Caco-2 (cell line): ENCODE data around the gene STUM. TPM values are rescaled to one million over a fixed set of nuclear protein-coding genes. Genes with fewer than 3 reads are reported as not detected.

Experiments used
- BruUV-seq: library from RNA; stranded (reverse); fragments of 400-500 nt; replicated peaks from 2 replicates; lab custom pipeline; 2021; lab: Mats Ljungman, UMichigan
- CTCF ChIA-PET: fragments of 300-600 bp; sonication (Branson Sonifier 250); formaldehyde crosslinking; loops from one replicate; lab custom pipeline; 2022; ENCODE audit warnings: antibody characterized with exemption; lab: Charles Lee
- POLR2A ChIA-PET: fragments of 300-600 bp; sonication (Branson Sonifier 250); formaldehyde crosslinking; loops from one replicate; lab custom pipeline; 2022; ENCODE audit warnings: antibody characterized with exemption; lab: Charles Lee
- DNase-seq, 2 experiments: peaks; one replicate each; pipeline versions ENCODE4 v3.0.0 to v3.0.0-alpha.2; 2020 to 2022
- H3K27me3 ChIP-seq: replicated peaks from 2 replicates; pipeline ENCODE4 v1.6.0; 2011; ENCODE audit warnings: low read length; ENCODE audit not compliant: control insufficient read depth, insufficient read depth
- H3K36me3 ChIP-seq: 2 replicates; pipeline ENCODE4 v1.5.1; 2011; ENCODE audit warnings: low read length; ENCODE audit not compliant: control insufficient read depth, insufficient read depth
- H3K4me1 ChIP-seq: fragments of 250-450 bp; sonication (Bioruptor Pico); 2 replicates; pipeline ENCODE4 v1.5.1; 2020; ENCODE audit warnings: mild to moderate bottlenecking
- H3K4me3 ChIP-seq: 2 replicates; pipeline ENCODE4 v1.5.1; 2011; ENCODE audit warnings: low read depth, mild to moderate bottlenecking, control low read depth, low read length
- H3K9me3 ChIP-seq: fragments of 250-450 bp; sonication (Bioruptor Pico); 2 replicates; pipeline ENCODE4 v1.5.1; 2020; ENCODE audit warnings: mild to moderate bottlenecking, moderate library complexity
- H3K27ac Mint-ChIP-seq: one replicate; pipeline ENCODE4 v1.8.0; 2022; ENCODE audit warnings: mixed read lengths; ENCODE audit not compliant: unreplicated experiment
- H3K27me3 Mint-ChIP-seq: one replicate; pipeline ENCODE4 v1.8.0; 2022; ENCODE audit warnings: mixed read lengths; ENCODE audit not compliant: insufficient read depth, unreplicated experiment
- H3K36me3 Mint-ChIP-seq: one replicate; pipeline ENCODE4 v1.8.0; 2022; ENCODE audit warnings: mild to moderate bottlenecking, mixed read lengths; ENCODE audit not compliant: insufficient read depth, unreplicated experiment
- H3K4me1 Mint-ChIP-seq: one replicate; pipeline ENCODE4 v1.8.0; 2022; ENCODE audit warnings: low read depth, mixed read lengths; ENCODE audit not compliant: unreplicated experiment
- H3K4me3 Mint-ChIP-seq: one replicate; pipeline ENCODE4 v1.8.0; 2022; ENCODE audit warnings: mild to moderate bottlenecking, moderate library complexity, mixed read lengths; ENCODE audit not compliant: unreplicated experiment
- H3K9me3 Mint-ChIP-seq: one replicate; pipeline ENCODE4 v1.8.0; 2022; ENCODE audit warnings: mixed read lengths; ENCODE audit not compliant: unreplicated experiment
- CTCF ChIP-seq, 2 experiments: fragments of 200-600 bp in 1 of 2; IDR thresholded peaks; 1 replicate in 1 of 2; 2 replicates in 1 of 2; pipeline versions ENCODE4 v1.5.1 to v1.8.0; 2011 to 2022; ENCODE audit warnings: antibody characterized with exemption in 1 of 2, control low read depth in 1 of 2, inconsistent platforms in 1 of 2, low read depth in 1 of 2, low read length in 1 of 2, mild to moderate bottlenecking in 1 of 2, moderate library complexity in 1 of 2; ENCODE audit not compliant: insufficient read depth in 1 of 2, severe bottlenecking in 1 of 2, unreplicated experiment in 1 of 2
- intact Hi-C: fragments of 100-400 bp; cut with micrococcal nuclease; formaldehyde crosslinking; loops from one replicate; pipeline ENCODE4 v1.10.0; 2022; ENCODE audit not compliant: unreplicated experiment
- total RNA-seq: library from RNA; stranded (reverse); gene quantifications from 2 replicates; pipeline ENCODE4 v1.2.3, GENCODE V29; 2022

The STUM gene
- total RNA-seq, 1 experiment from 2014 or later: 1.7 TPM

- BruUV-seq: no TSS peak
- Mint-ChIP-seq H3K27ac (no peak overlapping the region), H3K27me3 (no peaks in the 10 kb centered on the region), H3K4me1 (peaks cover 12% of the 10 kb centered on the region), H3K4me3 (no peak overlapping the region), H3K9me3 (no peaks in the 10 kb centered on the region), H3K36me3 (no peaks in the 10 kb centered on the region)
- DNase-seq: no peak
- Histone ChIP-seq H3K27me3 (no peaks in the 10 kb centered on the region), H3K4me1 (no peaks in the 10 kb centered on the region), H3K9me3 (no peaks in the 10 kb centered on the region), H3K4me3 (no peak overlapping the region), H3K36me3 (no peaks in the 10 kb centered on the region)
- intact Hi-C loops: loop anchor here (1.0 kb wide), 1 partner anchor 80 kb away; the partner anchor contains the start of gene STUM
- ChIA-PET POLR2A (no interaction called here), CTCF (no interaction called here)
- TF ChIP-seq CTCF (IDR thresholded peaks at IDR 0.05; ENCODE audit: insufficient read depth in 1 of 2, low read depth in 1 of 2, low read length in 1 of 2, severe bottlenecking in 1 of 2, unreplicated experiment in 1 of 2): no peak
Observed at GRCh38 chr1:226628612-226629155, 80.1 kb downstream of the STUM start.

GRCh38 chr1:226629210-226629895, 80.8 kb downstream of the STUM start:
- peaks cover 12% of the 10 kb centered on the region for H3K4me1 Mint-ChIP-seq
- no peak overlapping the region for H3K4me3 Mint-ChIP-seq
- no TSS peak for BruUV-seq
- H3K36me3 Mint-ChIP-seq: no peaks in the 10 kb centered on the region
- Histone ChIP-seq H3K36me3 (no peaks in the 10 kb centered on the region), H3K4me3 (no peak overlapping the region), H3K9me3 (no peaks in the 10 kb centered on the region), H3K27me3 (no peaks in the 10 kb centered on the region), H3K4me1 (no peaks in the 10 kb centered on the region)
- CTCF ChIA-PET: no interaction called here
- DNase-seq: no peak
- intact Hi-C loops: no loop called here
- H3K27ac Mint-ChIP-seq: no peak overlapping the region
- POLR2A ChIA-PET: no interaction called here
- H3K9me3 Mint-ChIP-seq: no peaks in the 10 kb centered on the region
- TF ChIP-seq CTCF (IDR thresholded peaks at IDR 0.05; ENCODE audit: insufficient read depth in 1 of 2, low read depth in 1 of 2, low read length in 1 of 2, severe bottlenecking in 1 of 2, unreplicated experiment in 1 of 2): no peak
- no peaks in the 10 kb centered on the region for H3K27me3 Mint-ChIP-seq

GRCh38 chr1:226629896-226630550, 81.5 kb downstream of the STUM start:
- no peaks in the 10 kb centered on the region for H3K4me1 ChIP-seq
- no peak for TF ChIP-seq CTCF (IDR thresholded peaks at IDR 0.05; ENCODE audit: insufficient read depth in 1 of 2, low read depth in 1 of 2, low read length in 1 of 2, severe bottlenecking in 1 of 2, unreplicated experiment in 1 of 2)
- no peaks in the 10 kb centered on the region for H3K27me3 ChIP-seq
- CTCF ChIA-PET: no interaction called here
- intact Hi-C loops: no loop called here
- DNase-seq: no peak
- no peaks in the 10 kb centered on the region for H3K9me3 Mint-ChIP-seq
- H3K36me3 ChIP-seq: no peaks in the 10 kb centered on the region
- POLR2A ChIA-PET: no interaction called here
- H3K9me3 ChIP-seq: no peaks in the 10 kb centered on the region
- no peaks in the 10 kb centered on the region for H3K36me3 Mint-ChIP-seq
- BruUV-seq: no TSS peak
- H3K27me3 Mint-ChIP-seq: no peaks in the 10 kb centered on the region
- H3K4me1 Mint-ChIP-seq: peaks cover 12% of the 10 kb centered on the region
- H3K4me3 ChIP-seq: no peak overlapping the region
- H3K4me3 Mint-ChIP-seq: no peak overlapping the region
- no peak overlapping the region for H3K27ac Mint-ChIP-seq
